ENCODE data around the gene PCK1. TPM values are rescaled to one million over a fixed set of nuclear protein-coding genes. Genes with fewer than 3 reads are reported as not detected.

The PCK1 gene
- total RNA-seq, 2 donors from 2014 or later, result 272 TPM

GRCh38 chr20:57559658-57560553 is 1.0 kb upstream of the PCK1 start:
- Histone ChIP-seq H3K9ac (ENCODE audit: low read depth in 2 of 2, low read length in 2 of 2) (peak overlapping the region in 1 of 2 donors; percentile 62), H3K4me1 (no peaks in the 10 kb centered on the region), H3K27me3 (peaks cover 3% of the 10 kb centered on the region), H3K9me3 (no peaks in the 10 kb centered on the region), H3K27ac (peak overlapping the region; percentile 81), H3K4me3 (no peak overlapping the region), H3K36me3 (no peaks in the 10 kb centered on the region)
- no peak for TF ChIP-seq CTCF (IDR thresholded peaks at IDR 0.05)
- peak; percentile 62 for DNase-seq
- intact Hi-C loops (cut with DNase I), result no loop called here

GRCh38 chr20:57561356-57562279 is 708 bp downstream of the PCK1 start:
- Histone ChIP-seq H3K9ac (ENCODE audit: low read depth in 2 of 2, low read length in 2 of 2) (peak overlapping the region; percentile 56 to 93), H3K36me3 (no peaks in the 10 kb centered on the region), H3K4me1 (no peaks in the 10 kb centered on the region), H3K27me3 (peaks cover 3% of the 10 kb centered on the region), H3K4me3 (peak overlapping the region; percentile 31), H3K9me3 (no peaks in the 10 kb centered on the region), H3K27ac (peak overlapping the region; percentile 26)
- no peak for DNase-seq
- intact Hi-C loops (cut with DNase I), result no loop called here
- TF ChIP-seq CTCF (IDR thresholded peaks at IDR 0.05), result no peak

- H3K9ac ChIP-seq (ENCODE audit: low read depth in 2 of 2, low read length in 2 of 2), result peak overlapping the region in 1 of 2 donors; percentile 93
- H3K9me3 ChIP-seq, result no peaks in the 10 kb centered on the region
- intact Hi-C loops (cut with DNase I), result no loop called here
- H3K36me3 ChIP-seq, result no peaks in the 10 kb centered on the region
- TF ChIP-seq CTCF (IDR thresholded peaks at IDR 0.05), result no peak
- peaks cover 4% of the 10 kb centered on the region for H3K4me1 ChIP-seq
- H3K4me3 ChIP-seq, result peak overlapping the region; percentile 10
- DNase-seq, result no peak
- H3K27me3 ChIP-seq, result peaks cover 3% of the 10 kb centered on the region
- H3K27ac ChIP-seq, result no peak overlapping the region
Observed at GRCh38 chr20:57562541-57563465, 1.9 kb downstream of the PCK1 start.

- Histone ChIP-seq H3K27ac (no peak overlapping the region), H3K4me1 (peaks cover 4% of the 10 kb centered on the region), H3K36me3 (no peaks in the 10 kb centered on the region), H3K9me3 (no peaks in the 10 kb centered on the region), H3K4me3 (no peak overlapping the region), H3K27me3 (no peaks in the 10 kb centered on the region), H3K9ac (ENCODE audit: low read depth in 2 of 2, low read length in 2 of 2) (peak overlapping the region in 1 of 2 donors; percentile 14)
- intact Hi-C loops (cut with DNase I), result no loop called here
- no peak for TF ChIP-seq CTCF (IDR thresholded peaks at IDR 0.05)
- DNase-seq, result no peak
Observed at GRCh38 chr20:57563522-57563921, 2.6 kb downstream of the PCK1 start.
